Kidney epithelial cell (primary cell): Measurements from ENCODE around the gene AGAP3. TPM values are rescaled to one million over a fixed set of nuclear protein-coding genes. Genes with fewer than 3 reads are reported as not detected.

ENCODE experiments used
- DNase-seq: peaks from one replicate; pipeline ENCODE4 v3.0.0-alpha.2; 2010; ENCODE audit warnings: low read depth
- H3K27me3 ChIP-seq: 2 replicates; pipeline ENCODE4 v1.6.0; 2011; ENCODE audit warnings: low read length; ENCODE audit not compliant: control insufficient read depth, insufficient read depth
- H3K36me3 ChIP-seq: 2 replicates; pipeline ENCODE4 v1.5.1; 2011; ENCODE audit warnings: low read length; ENCODE audit not compliant: control insufficient read depth, insufficient read depth
- H3K4me3 ChIP-seq: 2 replicates; pipeline ENCODE4 v1.5.1; 2011; ENCODE audit warnings: low read depth, mild to moderate bottlenecking, control low read depth, low read length
- CTCF ChIP-seq: IDR thresholded peaks from 2 replicates; pipeline ENCODE4 v1.5.1; 2011; ENCODE audit warnings: mild to moderate bottlenecking, moderate library complexity, low read length, control low read depth, inconsistent platforms; ENCODE audit not compliant: insufficient read depth, poor library complexity, severe bottlenecking
- total RNA-seq: library from RNA; depleted of rRNA; stranded (reverse); fragments of >200 nt; gene quantifications from 2 replicates; pipeline ENCODE4 v1.2.3, GENCODE V29; 2015

The AGAP3 gene
- total RNA-seq, 1 donor from 2014 or later, result 77.4 TPM

DNA sequence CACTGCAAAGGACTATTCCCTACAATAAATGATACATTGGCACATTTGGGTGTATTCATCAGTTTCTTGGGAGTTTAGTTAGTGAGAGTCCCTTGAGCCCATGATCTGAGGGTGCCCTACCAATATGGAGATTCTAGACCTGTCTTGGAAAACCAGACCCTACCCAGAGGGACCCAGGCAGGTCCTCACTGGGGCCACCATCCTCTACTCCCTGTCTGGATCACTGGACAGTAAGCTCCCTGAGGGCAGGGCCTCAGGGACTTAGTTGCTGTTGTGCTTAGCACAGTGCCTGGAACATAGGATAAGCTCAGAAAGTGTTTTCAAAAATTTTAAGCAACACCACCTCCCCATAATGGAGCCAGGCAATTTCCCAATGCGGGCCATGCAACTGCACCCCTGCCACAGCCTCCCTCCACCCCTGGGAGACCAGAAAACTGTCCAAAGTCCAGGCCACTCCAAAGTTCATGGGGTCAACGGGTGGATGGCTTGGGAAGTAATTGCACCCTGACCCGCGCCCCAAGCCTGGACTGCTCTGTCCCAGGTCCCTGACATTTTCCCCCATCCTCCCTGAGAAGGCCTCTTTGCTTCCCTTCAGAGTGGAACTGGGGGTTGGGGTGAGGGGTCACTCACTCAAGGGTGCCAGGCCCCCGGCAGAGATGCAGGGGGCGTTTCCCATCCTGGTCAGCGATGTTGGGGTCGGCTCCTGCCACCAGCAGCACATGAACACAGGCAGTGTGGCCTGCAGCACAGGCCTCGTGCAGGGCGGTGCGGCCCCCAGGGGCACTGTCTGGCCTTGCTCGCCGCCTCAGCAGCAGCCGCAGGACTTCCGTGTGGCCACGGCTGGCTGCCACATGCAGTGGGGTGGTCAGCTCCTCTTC, 99.7 kb downstream of the AGAP3 start:
- TF ChIP-seq CTCF, result no peak
- Histone ChIP-seq H3K4me3 (no peak overlapping the region), H3K36me3 (no peaks in the 10 kb centered on the region), H3K27me3 (peaks cover 30% of the 10 kb centered on the region)
- no peak for DNase-seq

GRCh38 chr7:151186640-151187408, 100.5 kb downstream of the AGAP3 start, which contains the start of gene ASB10:
TSS of gene ASB10 (minus strand) at chr7:151187250. CDS start at chr7:151187130, 120 bp downstream.
- Histone ChIP-seq H3K36me3 (no peaks in the 10 kb centered on the region), H3K4me3 (no peak within 1 kb of the TSS), H3K27me3 (peaks cover 27% of the 10 kb centered on the region)
- no peak for DNase-seq
- no peak for TF ChIP-seq CTCF

GRCh38 chr7:151187409-151188251, 101.4 kb downstream of the AGAP3 start:
- Histone ChIP-seq H3K4me3 (no peak overlapping the region), H3K27me3 (peaks cover 24% of the 10 kb centered on the region), H3K36me3 (no peaks in the 10 kb centered on the region)
- no peak for DNase-seq
- no peak for TF ChIP-seq CTCF

DNA sequence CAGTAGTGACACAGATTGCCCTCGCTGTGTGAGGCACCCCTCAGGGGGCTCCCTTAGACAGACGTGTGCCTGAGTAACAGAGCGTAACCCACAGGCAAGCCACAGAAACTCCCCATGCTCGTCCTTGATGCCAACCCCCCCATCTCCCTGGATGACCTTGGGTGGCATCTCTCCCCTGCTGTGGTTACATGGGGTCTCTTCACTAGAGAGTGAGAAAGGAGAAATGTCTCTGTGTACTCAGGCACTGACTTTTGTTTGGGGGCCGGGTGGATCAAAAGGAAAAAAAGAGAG, 101.9 kb downstream of the AGAP3 start:
- no peak for TF ChIP-seq CTCF
- Histone ChIP-seq H3K27me3 (peaks cover 23% of the 10 kb centered on the region), H3K36me3 (no peaks in the 10 kb centered on the region), H3K4me3 (no peak overlapping the region)
- no peak for DNase-seq

DNA sequence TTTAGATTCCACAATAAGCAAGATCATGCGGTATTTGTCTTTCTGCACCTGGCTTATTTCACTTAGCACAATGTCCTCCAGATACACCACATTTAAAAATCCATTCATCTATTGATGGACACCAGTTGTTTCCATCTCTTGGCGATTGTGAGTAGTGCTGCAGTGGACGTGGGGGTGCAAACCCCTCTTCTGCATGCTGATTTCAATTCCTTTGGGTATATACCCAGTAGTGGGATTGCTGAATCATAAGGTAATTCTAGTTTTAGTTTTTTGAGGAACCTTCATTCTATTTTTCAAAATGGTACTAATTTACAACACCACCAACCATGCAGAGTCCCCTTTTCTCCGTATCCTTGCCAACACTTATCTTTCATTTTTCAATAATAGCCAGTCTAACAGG, 102.8 kb downstream of the AGAP3 start:
- H3K27me3 ChIP-seq, result peaks cover 25% of the 10 kb centered on the region
- no peak overlapping the region for H3K4me3 ChIP-seq
- no peaks in the 10 kb centered on the region for H3K36me3 ChIP-seq
- no peak for TF ChIP-seq CTCF
- no peak for DNase-seq
